ENCODE data around the gene BACH2. TPM values are rescaled to one million over a fixed set of nuclear protein-coding genes. Genes with fewer than 3 reads are reported as not detected.

The BACH2 gene
- total and polyA plus RNA-seq, 2 of the 4 experiments (the other 2 are of a cell fraction) = 1.3 to 1.4 TPM

- Histone ChIP-seq H3K56ac (ENCODE audit: extremely low read depth, insufficient read depth, low read length) (no peak overlapping the region), H3K79me1 (ENCODE audit: low read depth in 1 of 2, low read length in 2 of 2) (no peaks in the 10 kb centered on the region), H3K9me1 (ENCODE audit: insufficient read depth, low read length) (peaks cover 10% of the 10 kb centered on the region; the same call in 1 of the 2 replicates), H2BK20ac (ENCODE audit: low read depth, low read length) (no peak overlapping the region), H3K4ac (ENCODE audit: low read depth, low read length) (no peak overlapping the region), H2BK120ac (ENCODE audit: low read depth, low read length) (no peak overlapping the region), H2AK5ac (ENCODE audit: low read depth, low read length) (no peak overlapping the region), H3K23ac (ENCODE audit: low read depth, low read length) (no peak overlapping the region), H3K27ac (ENCODE audit: insufficient read depth, low read length) (no peak overlapping the region), H4K8ac (ENCODE audit: low read depth in 2 of 2, low read length in 2 of 2) (no peak overlapping the region), H2AFZ (replicated peaks; ENCODE audit: low read length, poor library complexity) (no peak overlapping the region), H2BK5ac (ENCODE audit: low read depth, low read length, poor library complexity, severe bottlenecking) (no peak overlapping the region), H3K27me3 (ENCODE audit: control insufficient read depth, insufficient read depth, low read length) (no peaks in the 10 kb centered on the region), H3K14ac (replicated peaks; ENCODE audit: low read depth, low read length) (no peak overlapping the region), H4K5ac (ENCODE audit: low read depth, low read length) (no peak overlapping the region), H3K4me1 (ENCODE audit: control insufficient read depth, insufficient read depth, low read length) (0 out of 2 replicates have a peak, but pooled peaks cover 3% of the 10 kb centered on the region), H3K4me3 (ENCODE audit: insufficient read depth, low read depth, low read length) (no peak overlapping the region), H3K9ac (ENCODE audit: low read depth, low read length) (no peak overlapping the region), H3K18ac (ENCODE audit: low read depth, low read length) (no peak overlapping the region), H3K36me3 (ENCODE audit: control insufficient read depth, insufficient read depth, low read length) (no peaks in the 10 kb centered on the region), H3K9me3 (ENCODE audit: control insufficient read depth, insufficient read depth, low read length) (no peaks in the 10 kb centered on the region), H4K91ac (ENCODE audit: insufficient read depth, low read depth, low read length) (no peak overlapping the region), H2BK15ac (ENCODE audit: low read depth, low read length) (no peak overlapping the region), H2AK9ac (replicated peaks; ENCODE audit: low read depth, low read length, poor library complexity) (no peak overlapping the region), H4K20me1 (ENCODE audit: insufficient read depth, low read length) (no peaks in the 10 kb centered on the region), H3K4me2 (ENCODE audit: low read depth, low read length) (no peak overlapping the region)
- ATAC-seq (ENCODE audit: low read depth) (no peak), DNase-seq (no peak)
- 80% methylated on average over 1 of the region's 4 CpGs; no CpG with 5 or more reads in 1 of the 2 experiments for WGBS, 2 experiments (ENCODE audit: extremely low coverage in 2 of 2, insufficient read length in 1 of 2)
- POLR2A ChIA-PET (ENCODE audit: unreplicated experiment) = no interaction called here
- no peak for TF ChIP-seq SMC3 (IDR thresholded peaks at IDR 0.05; ENCODE audit: low read depth, low read length)
- BruUV-seq (replicated peaks) = no TSS peak
- dilution Hi-C loops (cut with HindIII; ENCODE audit: low sequenced_read_pairs, unreplicated experiment) = no loop called here
- CTCF ChIA-PET = no interaction called here
- in situ Hi-C loops (cut with MboI; ENCODE audit: low sequenced_read_pairs) = no loop called here
- intact Hi-C loops (cut with micrococcal nuclease) = no loop called here
Measured at GRCh38 chr6:90066697-90067096, 229.9 kb downstream of the BACH2 start.
